Measurements from ENCODE around the gene NFATC1. TPM values are rescaled to one million over a fixed set of nuclear protein-coding genes. Genes with fewer than 3 reads are reported as not detected.
A peak's percentile ranks its signal among the peaks of the same experiment; 100 is the strongest.

The NFATC1 gene
- 24.7 TPM for polyA plus RNA-seq (2013)

DNA sequence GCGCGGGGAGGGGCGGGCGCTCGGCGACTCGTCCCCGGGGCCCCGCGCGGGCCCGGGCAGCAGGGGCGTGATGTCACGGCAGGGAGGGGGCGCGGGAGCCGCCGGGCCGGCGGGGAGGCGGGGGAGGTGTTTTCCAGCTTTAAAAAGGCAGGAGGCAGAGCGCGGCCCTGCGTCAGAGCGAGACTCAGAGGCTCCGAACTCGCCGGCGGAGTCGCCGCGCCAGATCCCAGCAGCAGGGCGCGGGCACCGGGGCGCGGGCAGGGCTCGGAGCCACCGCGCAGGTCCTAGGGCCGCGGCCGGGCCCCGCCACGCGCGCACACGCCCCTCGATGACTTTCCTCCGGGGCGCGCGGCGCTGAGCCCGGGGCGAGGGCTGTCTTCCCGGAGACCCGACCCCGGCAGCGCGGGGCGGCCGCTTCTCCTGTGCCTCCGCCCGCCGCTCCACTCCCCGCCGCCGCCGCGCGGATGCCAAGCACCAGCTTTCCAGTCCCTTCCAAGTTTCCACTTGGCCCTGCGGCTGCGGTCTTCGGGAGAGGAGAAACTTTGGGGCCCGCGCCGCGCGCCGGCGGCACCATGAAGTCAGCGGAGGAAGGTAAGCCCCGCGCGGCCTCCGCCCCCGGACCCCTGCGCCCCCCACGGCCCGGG lies at the start of gene NFATC1:
Gene NFATC1, plus strand, starts transcription at position 170 of the 644 bp plus-strand sequence. Its CDS starts 295 bp downstream, at position 465.
- H3K4me1 ChIP-seq (ENCODE audit: control extremely low read depth in 1 of 4, control insufficient read depth in 4 of 4, insufficient read depth in 4 of 4, low read length in 3 of 4), result peaks cover 0 to 63% (median 53%) of the 10 kb centered on the region in 4 experiments
- 0% methylated on average over 67 of the region's 91 CpGs for whole genome bisulfite sequencing (ENCODE audit: insufficient coverage)

DNA sequence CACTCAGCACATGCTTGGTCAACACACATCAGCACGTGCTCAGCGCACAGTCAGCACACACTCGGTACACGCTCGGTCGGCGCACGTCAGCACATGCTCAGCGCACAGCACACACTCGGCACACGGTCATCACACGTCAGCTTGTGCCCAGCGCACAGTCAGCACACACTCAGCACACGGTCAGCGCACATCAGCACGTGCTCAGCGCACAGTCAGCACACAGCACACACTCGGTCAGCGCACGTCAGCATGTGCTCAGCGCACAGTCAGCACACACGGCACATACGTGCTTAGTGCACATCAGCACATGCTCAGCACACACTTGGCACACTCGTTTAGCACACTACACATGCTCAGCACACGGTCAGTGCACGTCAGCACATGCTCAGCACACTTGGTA lies 49.7 kb upstream of the NFATC1 start:
- H3K4me1 ChIP-seq (ENCODE audit: control extremely low read depth in 1 of 4, control insufficient read depth in 4 of 4, insufficient read depth in 4 of 4, low read length in 3 of 4), result no peaks in the 10 kb centered on the region
- ChIA-PET CTCF (interaction anchor here (1.2 kb wide), 1 partner anchor 11 kb away, joined by 3 read pairs; no protein-coding TSS in a partner anchor), POLR2A (no interaction called here)
- no peak overlapping the region for H3K4me3 ChIP-seq (ENCODE audit: control insufficient read depth in 1 of 7, extremely low read depth in 1 of 7, insufficient read depth in 4 of 7, low read depth in 2 of 7, low read length in 6 of 7)
- H3K36me3 ChIP-seq (ENCODE audit: control insufficient read depth in 4 of 4, insufficient read depth in 4 of 4, low read length in 3 of 4), result peaks cover 5 to 63% (median 41%) of the 10 kb centered on the region in 4 experiments
- 98% methylated on average over 26 of the region's 26 CpGs for WGBS (ENCODE audit: insufficient coverage)
- H3K27me3 ChIP-seq (replicated peaks in 2 of 5; ENCODE audit: control insufficient read depth in 4 of 5, insufficient read depth in 5 of 5, low read length in 4 of 5), result no peaks in the 10 kb centered on the region
- H3K27ac ChIP-seq (ENCODE audit: insufficient read depth in 1 of 2, low read depth in 1 of 2, low read length in 2 of 2, poor library complexity in 1 of 2, severe bottlenecking in 2 of 2), result no peak overlapping the region
- H3K9me3 ChIP-seq (ENCODE audit: control extremely low read depth in 1 of 5, control insufficient read depth in 4 of 5, insufficient read depth in 2 of 5, low read depth in 1 of 5, low read length in 4 of 5), result no peaks in the 10 kb centered on the region
- DNase-seq, result no peak

More for the DNA sequence above, at the start of gene NFATC1:
- H3K27me3 ChIP-seq (replicated peaks in 2 of 5; ENCODE audit: control insufficient read depth in 4 of 5, insufficient read depth in 5 of 5, low read length in 4 of 5), result peaks cover 0 to 21% (median 10%) of the 10 kb centered on the region in 5 experiments
- peak within 1 kb of the TSS; percentile 51 to 82 (median 63) for H3K4me3 ChIP-seq (ENCODE audit: control insufficient read depth in 1 of 7, extremely low read depth in 1 of 7, insufficient read depth in 4 of 7, low read depth in 2 of 7, low read length in 6 of 7)
- DNase-seq, result peak; percentile 77 to 90 (median 87)
- POLR2A ChIA-PET, result interaction anchor here (0.6 to 2.1 kb wide), 5 partner anchors 10 to 284 kb away, joined by 3 to 8 read pairs (median 4); partner anchors contain the start of gene CTDP1
- H3K9me3 ChIP-seq (ENCODE audit: control extremely low read depth in 1 of 5, control insufficient read depth in 4 of 5, insufficient read depth in 2 of 5, low read depth in 1 of 5, low read length in 4 of 5), result no peaks in the 10 kb centered on the region
- CTCF ChIA-PET, result interaction anchor here (1.0 to 1.5 kb wide), 8 partner anchors 10 to 132 kb away, joined by 3 to 7 read pairs (median 4); no protein-coding TSS in a partner anchor
- H3K27ac ChIP-seq (ENCODE audit: insufficient read depth in 1 of 2, low read depth in 1 of 2, low read length in 2 of 2, poor library complexity in 1 of 2, severe bottlenecking in 2 of 2), result peak within 1 kb of the TSS in 1 of 2 experiments; percentile 49
- H3K36me3 ChIP-seq (ENCODE audit: control insufficient read depth in 4 of 4, insufficient read depth in 4 of 4, low read length in 3 of 4), result no peaks in the 10 kb centered on the region

DNA sequence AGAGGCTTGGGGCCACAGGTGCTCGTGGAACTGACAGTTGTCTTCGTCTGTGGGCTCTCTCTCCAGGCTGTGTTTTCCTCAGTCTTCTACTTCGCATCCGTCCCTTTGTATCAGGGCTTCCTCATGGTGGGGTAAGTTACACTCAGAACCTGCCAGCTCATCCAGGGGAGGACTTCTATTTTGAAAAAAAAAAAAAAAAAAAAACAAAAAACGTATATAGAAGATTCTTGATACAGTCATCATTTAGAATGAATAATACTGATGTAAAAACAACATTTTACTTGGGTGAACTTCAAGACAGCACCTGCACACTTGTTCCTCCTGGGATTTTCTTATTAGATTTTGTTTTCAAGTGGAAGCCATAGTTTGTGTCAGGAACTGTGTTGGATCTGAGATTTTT lies 47.7 kb upstream of the NFATC1 start:
- POLR2A ChIA-PET, result no interaction called here
- 96% methylated on average over 4 of the region's 5 CpGs for WGBS (ENCODE audit: insufficient coverage)
- CTCF ChIA-PET, result no interaction called here
- no peak overlapping the region for H3K27ac ChIP-seq (ENCODE audit: insufficient read depth in 1 of 2, low read depth in 1 of 2, low read length in 2 of 2, poor library complexity in 1 of 2, severe bottlenecking in 2 of 2)
- peaks cover 5 to 66% (median 39%) of the 10 kb centered on the region in 4 experiments for H3K36me3 ChIP-seq (ENCODE audit: control insufficient read depth in 4 of 4, insufficient read depth in 4 of 4, low read length in 3 of 4)
- H3K27me3 ChIP-seq (replicated peaks in 2 of 5; ENCODE audit: control insufficient read depth in 4 of 5, insufficient read depth in 5 of 5, low read length in 4 of 5), result no peaks in the 10 kb centered on the region
- DNase-seq, result no peak
- H3K9me3 ChIP-seq (ENCODE audit: control extremely low read depth in 1 of 5, control insufficient read depth in 4 of 5, insufficient read depth in 2 of 5, low read depth in 1 of 5, low read length in 4 of 5), result no peaks in the 10 kb centered on the region
- no peaks in the 10 kb centered on the region for H3K4me1 ChIP-seq (ENCODE audit: control extremely low read depth in 1 of 4, control insufficient read depth in 4 of 4, insufficient read depth in 4 of 4, low read length in 3 of 4)
- H3K4me3 ChIP-seq (ENCODE audit: control insufficient read depth in 1 of 7, extremely low read depth in 1 of 7, insufficient read depth in 4 of 7, low read depth in 2 of 7, low read length in 6 of 7), result no peak overlapping the region

DNA sequence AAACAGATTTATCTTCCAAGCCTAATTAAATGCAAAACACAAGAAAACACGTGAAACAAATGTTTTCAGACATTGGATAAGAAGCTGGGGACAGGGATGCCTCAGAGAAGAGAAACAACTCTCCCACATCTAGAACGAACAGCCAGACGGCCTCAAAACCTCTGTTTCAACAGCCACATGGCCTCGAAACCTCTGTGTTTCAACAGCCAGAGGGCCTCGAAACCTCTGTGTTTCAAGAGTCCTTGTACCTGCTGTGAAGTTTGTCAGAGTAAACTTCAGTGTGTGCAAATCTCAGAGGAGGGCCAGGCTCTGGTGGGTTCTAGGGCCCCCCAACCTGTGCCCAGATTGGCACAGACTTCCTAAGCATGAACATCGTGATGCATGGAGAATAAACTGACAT lies 43.3 kb upstream of the NFATC1 start:
- CTCF ChIA-PET, result interaction anchor here (1.2 kb wide), 1 partner anchor 14 kb away, joined by 3 read pairs; no protein-coding TSS in a partner anchor

DNA sequence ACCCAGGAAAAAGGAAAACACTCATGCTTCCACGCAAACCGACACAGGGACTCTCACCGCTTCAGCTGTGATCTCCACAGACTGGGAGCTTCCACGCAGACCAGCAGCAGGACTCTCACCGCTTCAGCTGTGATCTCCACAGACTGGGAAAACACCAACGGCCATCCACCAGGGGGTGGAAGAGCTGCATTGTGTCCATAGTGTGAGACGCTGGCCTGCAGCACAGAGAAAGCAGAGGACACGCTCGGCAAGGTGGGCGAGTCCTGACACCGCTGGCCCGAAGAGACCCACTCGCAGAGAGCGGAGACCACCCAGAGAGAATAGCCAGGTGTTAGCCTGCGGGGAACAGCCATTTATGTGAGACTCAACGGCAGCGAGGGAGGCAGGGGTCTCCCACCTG lies 42.5 kb upstream of the NFATC1 start:
- POLR2A ChIA-PET, result no interaction called here
- H3K4me3 ChIP-seq (ENCODE audit: control insufficient read depth in 1 of 7, extremely low read depth in 1 of 7, insufficient read depth in 4 of 7, low read depth in 2 of 7, low read length in 6 of 7), result no peak overlapping the region
- no peaks in the 10 kb centered on the region for H3K27me3 ChIP-seq (replicated peaks in 2 of 5; ENCODE audit: control insufficient read depth in 4 of 5, insufficient read depth in 5 of 5, low read length in 4 of 5)
- CTCF ChIA-PET, result no interaction called here
- H3K4me1 ChIP-seq (ENCODE audit: control extremely low read depth in 1 of 4, control insufficient read depth in 4 of 4, insufficient read depth in 4 of 4, low read length in 3 of 4), result no peaks in the 10 kb centered on the region
- H3K9me3 ChIP-seq (ENCODE audit: control extremely low read depth in 1 of 5, control insufficient read depth in 4 of 5, insufficient read depth in 2 of 5, low read depth in 1 of 5, low read length in 4 of 5), result no peaks in the 10 kb centered on the region
- H3K27ac ChIP-seq (ENCODE audit: insufficient read depth in 1 of 2, low read depth in 1 of 2, low read length in 2 of 2, poor library complexity in 1 of 2, severe bottlenecking in 2 of 2), result no peak overlapping the region
- 97% methylated on average over 17 of the region's 17 CpGs for WGBS (ENCODE audit: insufficient coverage)
- DNase-seq, result no peak
- peaks cover 0 to 28% (median 8%) of the 10 kb centered on the region in 4 experiments for H3K36me3 ChIP-seq (ENCODE audit: control insufficient read depth in 4 of 4, insufficient read depth in 4 of 4, low read length in 3 of 4)

More for the DNA sequence above, 43.3 kb upstream of the NFATC1 start:
- Histone ChIP-seq H3K36me3 (ENCODE audit: control insufficient read depth in 4 of 4, insufficient read depth in 4 of 4, low read length in 3 of 4) (peaks cover 0 to 35% (median 10%) of the 10 kb centered on the region in 4 experiments), H3K27me3 (replicated peaks in 2 of 5; ENCODE audit: control insufficient read depth in 4 of 5, insufficient read depth in 5 of 5, low read length in 4 of 5) (no peaks in the 10 kb centered on the region), H3K4me1 (ENCODE audit: control extremely low read depth in 1 of 4, control insufficient read depth in 4 of 4, insufficient read depth in 4 of 4, low read length in 3 of 4) (no peaks in the 10 kb centered on the region), H3K27ac (ENCODE audit: insufficient read depth in 1 of 2, low read depth in 1 of 2, low read length in 2 of 2, poor library complexity in 1 of 2, severe bottlenecking in 2 of 2) (no peak overlapping the region), H3K4me3 (ENCODE audit: control insufficient read depth in 1 of 7, extremely low read depth in 1 of 7, insufficient read depth in 4 of 7, low read depth in 2 of 7, low read length in 6 of 7) (no peak overlapping the region), H3K9me3 (ENCODE audit: control extremely low read depth in 1 of 5, control insufficient read depth in 4 of 5, insufficient read depth in 2 of 5, low read depth in 1 of 5, low read length in 4 of 5) (no peaks in the 10 kb centered on the region)
- DNase-seq, result no peak
- 83% methylated on average over 5 of the region's 6 CpGs for WGBS (ENCODE audit: insufficient coverage)
- POLR2A ChIA-PET, result no interaction called here

DNA sequence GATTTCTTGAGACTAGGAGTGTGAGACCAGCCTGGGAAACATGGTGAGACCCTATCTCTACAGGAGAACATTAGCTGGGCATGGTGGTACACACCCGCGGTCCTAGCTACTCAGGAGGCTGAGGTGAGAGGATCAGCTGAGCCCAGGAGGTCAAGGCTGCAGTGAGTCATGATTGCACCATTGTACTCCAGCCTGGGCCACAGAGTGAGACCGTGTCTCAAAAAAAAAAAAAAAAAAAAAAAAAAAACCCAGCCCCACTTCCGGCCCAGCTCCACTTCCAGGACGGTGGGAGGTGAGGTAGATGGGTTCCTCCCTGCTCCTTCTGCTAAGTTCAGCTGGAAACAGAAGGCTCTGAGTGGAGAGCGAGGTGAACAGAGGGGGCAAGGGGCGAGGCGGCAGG lies 41.4 kb upstream of the NFATC1 start:
- 98% methylated on average over 5 of the region's 8 CpGs for WGBS (ENCODE audit: insufficient coverage)
- ChIA-PET POLR2A (no interaction called here), CTCF (interaction anchor here (0.6 kb wide), 1 partner anchor 128 kb away, joined by 4 read pairs; no protein-coding TSS in a partner anchor)
- no peak for DNase-seq
- Histone ChIP-seq H3K9me3 (ENCODE audit: control extremely low read depth in 1 of 5, control insufficient read depth in 4 of 5, insufficient read depth in 2 of 5, low read depth in 1 of 5, low read length in 4 of 5) (no peaks in the 10 kb centered on the region), H3K4me3 (ENCODE audit: control insufficient read depth in 1 of 7, extremely low read depth in 1 of 7, insufficient read depth in 4 of 7, low read depth in 2 of 7, low read length in 6 of 7) (no peak overlapping the region), H3K4me1 (ENCODE audit: control extremely low read depth in 1 of 4, control insufficient read depth in 4 of 4, insufficient read depth in 4 of 4, low read length in 3 of 4) (no peaks in the 10 kb centered on the region), H3K27ac (ENCODE audit: insufficient read depth in 1 of 2, low read depth in 1 of 2, low read length in 2 of 2, poor library complexity in 1 of 2, severe bottlenecking in 2 of 2) (no peak overlapping the region), H3K27me3 (replicated peaks in 2 of 5; ENCODE audit: control insufficient read depth in 4 of 5, insufficient read depth in 5 of 5, low read length in 4 of 5) (no peaks in the 10 kb centered on the region), H3K36me3 (ENCODE audit: control insufficient read depth in 4 of 4, insufficient read depth in 4 of 4, low read length in 3 of 4) (peaks cover 5 to 29% (median 9%) of the 10 kb centered on the region in 4 experiments)
